ENCODE data around the gene P3H2.

GRCh38 chr3:190109441-190109840 is 11.3 kb downstream of the P3H2 start:
- TF ChIP-seq CTCF (IDR thresholded peaks at IDR 0.05), result no peak
- TF ChIP-seq POLR2AphosphoS5 (IDR thresholded peaks at IDR 0.05; ENCODE audit: low read depth, low read length), result no peak
- no peak for TF ChIP-seq REST (IDR thresholded peaks at IDR 0.05; ENCODE audit: insufficient read depth in 1 of 2, low read depth in 2 of 2, low read length in 1 of 2)

Measured in Panc1 (cell line).